NB4 (cell line): ENCODE measurements around the gene CD52.
A peak's percentile ranks its signal among the peaks of the same experiment; 100 is the strongest.

Source experiments
- DNase-seq: peaks from one replicate; pipeline ENCODE4 v3.0.0; 2010; ENCODE audit warnings: low read depth
- H3K4me3 ChIP-seq: one replicate; pipeline ENCODE4 v1.5.1; 2011; ENCODE audit warnings: mild to moderate bottlenecking, low read depth, low read length, moderate library complexity
- CTCF ChIP-seq: IDR thresholded peaks from one replicate; pipeline ENCODE4 v1.5.1; 2012; ENCODE audit warnings: low read depth, low read length
- MYC ChIP-seq: IDR thresholded peaks from 2 replicates; pipeline ENCODE4 v1.6.1; 2011; ENCODE audit warnings: low read depth, low read length
- POLR2A ChIP-seq: IDR thresholded peaks from 2 replicates; pipeline ENCODE4 v1.6.1; 2011; ENCODE audit warnings: mild to moderate bottlenecking; ENCODE audit not compliant: insufficient read length; ENCODE audit errors: extremely low read depth
- TF ChIP-seq, protein P1 (sequence below): IDR thresholded peaks from 2 replicates; pipeline ENCODE4 v1.6.1; 2011; ENCODE audit warnings: low read depth, low read length

The CD52 gene, protein sequence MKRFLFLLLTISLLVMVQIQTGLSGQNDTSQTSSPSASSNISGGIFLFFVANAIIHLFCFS

GRCh38 chr1:26317612-26318337 is at the start of gene CD52:
TSS of gene CD52 (plus strand) at chr1:26317958. CDS start at chr1:26318018, 60 bp downstream.
- DNase-seq, result peak; percentile 62
- TF ChIP-seq CTCF, result no peak
- TF ChIP-seq, protein P1, sequence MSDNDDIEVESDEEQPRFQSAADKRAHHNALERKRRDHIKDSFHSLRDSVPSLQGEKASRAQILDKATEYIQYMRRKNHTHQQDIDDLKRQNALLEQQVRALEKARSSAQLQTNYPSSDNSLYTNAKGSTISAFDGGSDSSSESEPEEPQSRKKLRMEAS, result no peak
- TF ChIP-seq MYC, result no peak
- TF ChIP-seq POLR2A, result no peak
- H3K4me3 ChIP-seq, result no peak within 1 kb of the TSS

DNA sequence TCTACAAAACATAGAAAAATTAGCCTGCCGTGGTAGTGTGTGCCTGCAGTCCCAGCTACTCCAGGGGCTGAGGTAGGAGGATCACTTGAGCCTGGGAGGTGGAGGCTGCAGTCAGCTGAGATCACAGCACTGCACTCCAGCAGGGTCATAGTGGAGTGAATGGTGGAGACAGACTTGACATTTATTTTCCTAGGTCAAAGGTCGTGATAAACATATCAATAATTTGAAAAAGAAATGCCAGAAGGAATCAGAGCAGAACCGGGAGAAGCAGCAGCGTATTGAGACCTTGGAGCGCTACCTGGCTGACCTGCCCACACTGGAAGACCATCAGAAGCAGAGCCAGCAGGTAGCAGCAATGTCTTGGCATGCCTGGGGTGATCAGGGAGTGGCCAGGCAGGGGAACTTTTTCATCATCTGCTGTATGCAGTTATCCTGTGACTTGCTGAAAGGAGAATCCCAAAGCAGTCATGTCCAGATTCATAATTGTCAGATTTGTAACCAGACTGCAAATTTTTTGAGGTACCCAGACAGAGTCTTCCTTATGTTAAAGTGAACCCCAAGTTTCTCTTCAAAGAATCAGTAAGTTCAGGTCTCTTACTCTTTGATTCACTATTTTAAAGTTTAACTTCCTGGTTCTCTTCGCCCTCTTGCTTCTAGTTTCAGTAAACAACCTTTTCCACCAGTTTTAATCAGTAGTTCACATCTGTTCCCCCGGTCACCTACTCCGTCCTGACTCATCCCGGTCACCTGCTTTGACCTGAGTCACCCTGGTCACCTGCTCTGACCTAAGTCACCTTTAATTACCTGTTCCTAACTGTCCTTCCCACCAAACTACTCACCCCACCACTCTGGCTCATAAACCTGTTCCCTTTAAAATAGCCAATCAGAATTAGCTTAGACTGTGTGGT is 49.2 kb upstream of the CD52 start:
- no peak overlapping the region for H3K4me3 ChIP-seq
- TF ChIP-seq, protein P1, result no peak
- no peak for TF ChIP-seq POLR2A
- no peak for TF ChIP-seq MYC
- TF ChIP-seq CTCF, result no peak

GRCh38 chr1:26269198-26269550 is 48.6 kb upstream of the CD52 start:
- DNase-seq, result no peak
- no peak overlapping the region for H3K4me3 ChIP-seq
- TF ChIP-seq, protein P1, result no peak
- TF ChIP-seq CTCF, result no peak
- no peak for TF ChIP-seq POLR2A

More for the DNA sequence above, 49.2 kb upstream of the CD52 start:
- no peak for DNase-seq

- TF ChIP-seq, protein P1, result peak; percentile 26; the same call in 1 of the 2 replicates
- TF ChIP-seq POLR2A (no peak), CTCF (no peak), MYC (peak; percentile 43)
- peak; percentile 94 for DNase-seq
- H3K4me3 ChIP-seq, result no peak overlapping the region
Measured at GRCh38 chr1:26274801-26275425, 42.8 kb upstream of the CD52 start.

DNA sequence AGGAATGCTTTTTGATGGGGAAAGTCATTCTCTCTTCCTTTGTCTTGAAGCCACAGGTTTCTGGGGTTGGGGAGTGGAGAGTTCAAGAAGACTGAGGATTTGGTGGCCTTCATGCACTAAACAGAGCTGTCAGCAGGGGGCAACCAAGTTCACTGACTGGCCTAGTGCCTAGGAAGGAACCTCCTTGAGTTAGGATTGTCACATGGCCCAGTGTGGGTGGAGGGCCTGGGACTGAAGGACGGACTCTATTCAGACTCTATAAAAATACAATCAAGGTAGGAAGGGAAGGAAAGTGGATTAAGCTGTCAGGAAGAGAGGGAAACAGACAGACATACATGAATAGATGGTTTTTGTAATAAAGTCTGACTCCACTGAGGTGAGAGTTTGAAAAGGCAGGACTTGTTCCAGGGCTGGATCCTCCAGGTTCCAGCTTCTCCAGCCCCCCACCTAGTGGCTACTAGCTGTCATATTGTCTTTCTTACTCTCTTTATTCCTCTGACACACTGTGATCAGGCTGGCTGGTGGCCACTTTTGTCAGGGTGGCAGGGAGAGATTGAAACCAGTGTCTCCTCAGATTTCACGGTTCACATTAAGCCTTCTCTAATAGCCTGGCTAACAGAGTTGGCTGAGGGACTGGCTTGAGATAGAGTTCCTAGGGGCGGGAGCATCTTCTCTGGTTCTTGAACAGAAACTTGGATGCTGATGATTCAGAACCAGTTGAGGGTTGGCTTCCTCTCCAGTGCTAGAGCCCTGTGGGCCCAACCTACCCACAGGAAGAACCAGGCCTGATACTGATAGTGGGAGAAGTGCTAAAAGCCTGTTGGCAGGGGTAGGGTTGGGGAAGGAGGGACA is 42.0 kb upstream of the CD52 start:
- no peak overlapping the region for H3K4me3 ChIP-seq
- peak; percentile 95 for DNase-seq
- TF ChIP-seq, protein P1, result peak; percentile 86
- peak; percentile 72 for TF ChIP-seq MYC
- no peak for TF ChIP-seq POLR2A
- TF ChIP-seq CTCF, result peak; percentile 63
